HEK293 (cell line): ENCODE measurements around the gene ZNF358.

ENCODE experiments used
- CTCF ChIA-PET: fragments of 350-600 bp; formaldehyde crosslinking; extraction: SDS; loops from one replicate; lab custom pipeline; 2021; ENCODE audit warnings: antibody characterized with exemption; lab: Yijun Ruan, JAX
- POLR2A ChIA-PET: fragments of 300-600 bp; formaldehyde crosslinking; extraction: SDS; loops from one replicate; lab custom pipeline; 2020; ENCODE audit warnings: antibody characterized with exemption, inconsistent platforms; lab: Yijun Ruan, JAX
- H3K27ac ChIP-seq: fragments of 200-500 bp; sonication (Bioruptor generic); 2 replicates; pipeline ENCODE4 v1.5.1; 2014; ENCODE audit warnings: low read depth, low read length, control low read depth, inconsistent platforms; ENCODE audit errors: extremely low read depth
- H3K36me3 ChIP-seq, 2 experiments: fragments of 200-500 bp in 1 of 2; sonication (Bioruptor generic) in 1 of 2; 1 replicate in 1 of 2; 2 replicates in 1 of 2; pipeline ENCODE4 v1.5.1; 2014 to 2017; ENCODE audit warnings: inconsistent platforms in 2 of 2, low read length in 2 of 2; ENCODE audit not compliant: control insufficient read depth in 2 of 2, insufficient read depth in 1 of 2
- H3K4me1 ChIP-seq: fragments of 200-500 bp; sonication (Bioruptor generic); 2 replicates; pipeline ENCODE4 v1.5.1; 2014; ENCODE audit warnings: mild to moderate bottlenecking, low read length, inconsistent platforms; ENCODE audit not compliant: control insufficient read depth, insufficient read depth
- H3K4me3 ChIP-seq: 2 replicates; pipeline ENCODE4 v1.5.1; 2011; ENCODE audit warnings: low read depth, mild to moderate bottlenecking, control low read depth, low read length, moderate library complexity
- H3K9me3 ChIP-seq: fragments of 200-500 bp; sonication (Bioruptor generic); 2 replicates; pipeline ENCODE4 v1.5.1; 2014; ENCODE audit warnings: low read depth, low read length, inconsistent platforms; ENCODE audit not compliant: control insufficient read depth, insufficient read depth
- BCL11A ChIP-seq: fragments of 450-650 bp; formaldehyde crosslinking; IDR thresholded peaks from 2 replicates; pipeline ENCODE4 v1.5.1; 2016; ENCODE audit warnings: low read depth, missing biosample characterization, missing genetic modification characterization
- BCL11B ChIP-seq: fragments of 450-650 bp; formaldehyde crosslinking; IDR thresholded peaks from 2 replicates; pipeline ENCODE4 v1.5.1; 2016; ENCODE audit warnings: low read depth, missing biosample characterization, missing genetic modification characterization
- KLF10 ChIP-seq: fragments of 450-650 bp; IDR thresholded peaks from 2 replicates; pipeline ENCODE4 v1.5.1; 2018; ENCODE audit warnings: missing biosample characterization, mild to moderate bottlenecking, missing genetic modification characterization
- KLF16 ChIP-seq: fragments of 450-650 bp; formaldehyde crosslinking; IDR thresholded peaks from 2 replicates; pipeline ENCODE4 v1.5.1; 2017; ENCODE audit warnings: missing biosample characterization, missing genetic modification characterization
- ZNF146 ChIP-seq: fragments of 450-650 bp; formaldehyde crosslinking; IDR thresholded peaks from 2 replicates; pipeline ENCODE4 v1.5.1; 2016; ENCODE audit warnings: missing biosample characterization, missing genetic modification characterization
- ZNF157 ChIP-seq: fragments of 450-650 bp; formaldehyde crosslinking; IDR thresholded peaks from 2 replicates; pipeline ENCODE4 v1.5.1; 2016; ENCODE audit warnings: missing biosample characterization, missing genetic modification characterization
- ZNF248 ChIP-seq: fragments of 450-650 bp; formaldehyde crosslinking; IDR thresholded peaks from 2 replicates; pipeline ENCODE4 v1.5.1; 2017; ENCODE audit warnings: missing biosample characterization, missing genetic modification characterization
- ZNF311 ChIP-seq: fragments of 450-650 bp; formaldehyde crosslinking; IDR thresholded peaks from 2 replicates; pipeline ENCODE4 v1.5.1; 2017; ENCODE audit warnings: missing biosample characterization, missing genetic modification characterization, borderline replicate concordance
- ZNF324 ChIP-seq: fragments of 450-650 bp; formaldehyde crosslinking; IDR thresholded peaks from 2 replicates; pipeline ENCODE4 v1.5.1; 2016; ENCODE audit warnings: missing biosample characterization, missing genetic modification characterization
- ZNF335 ChIP-seq: fragments of 450-650 bp; formaldehyde crosslinking; conservative IDR thresholded peaks from 2 replicates; pipeline ENCODE4 v1.5.1; 2016; ENCODE audit warnings: missing biosample characterization, missing genetic modification characterization
- ZNF354C ChIP-seq: fragments of 450-650 bp; formaldehyde crosslinking; IDR thresholded peaks from 2 replicates; pipeline ENCODE4 v1.5.1; 2016; ENCODE audit warnings: missing biosample characterization, missing genetic modification characterization, low read depth, borderline replicate concordance
- ZNF394 ChIP-seq: fragments of 450-650 bp; formaldehyde crosslinking; IDR thresholded peaks from 2 replicates; pipeline ENCODE4 v1.5.1; 2016; ENCODE audit warnings: missing biosample characterization, missing genetic modification characterization, mild to moderate bottlenecking, moderate library complexity, borderline replicate concordance
- ZNF404 ChIP-seq: fragments of 450-650 bp; formaldehyde crosslinking; IDR thresholded peaks from 2 replicates; pipeline ENCODE4 v1.5.1; 2017; ENCODE audit warnings: missing biosample characterization, missing genetic modification characterization
- ZNF654 ChIP-seq: fragments of 450-650 bp; formaldehyde crosslinking; IDR thresholded peaks from 2 replicates; pipeline ENCODE4 v1.5.1; 2016; ENCODE audit warnings: low read depth, missing biosample characterization, missing genetic modification characterization
- ZNF792 ChIP-seq: fragments of 450-650 bp; formaldehyde crosslinking; IDR thresholded peaks from 2 replicates; pipeline ENCODE4 v1.5.1; 2016; ENCODE audit warnings: missing biosample characterization, missing genetic modification characterization
- TF ChIP-seq, protein P1 (sequence below): fragments of 450-650 bp; formaldehyde crosslinking; IDR thresholded peaks from 2 replicates; pipeline ENCODE4 v1.5.1; 2016; ENCODE audit warnings: missing biosample characterization, missing genetic modification characterization
- TF ChIP-seq, protein P2 (sequence below): fragments of 450-650 bp; IDR thresholded peaks from 2 replicates; pipeline ENCODE4 v1.5.1; 2018; ENCODE audit warnings: missing biosample characterization, mild to moderate bottlenecking, missing genetic modification characterization
- TF ChIP-seq, protein P3 (sequence below): fragments of 450-650 bp; formaldehyde crosslinking; IDR thresholded peaks from 2 replicates; pipeline ENCODE4 v1.5.1; 2016; ENCODE audit warnings: missing biosample characterization, missing genetic modification characterization
- TF ChIP-seq, protein P4 (sequence below): fragments of 450-650 bp; formaldehyde crosslinking; IDR thresholded peaks from 2 replicates; pipeline ENCODE4 v1.5.1; 2017; ENCODE audit warnings: missing biosample characterization, missing genetic modification characterization
- TF ChIP-seq, protein P5 (sequence below): fragments of 450-650 bp; formaldehyde crosslinking; IDR thresholded peaks from 2 replicates; pipeline ENCODE4 v1.5.1; 2017; ENCODE audit warnings: missing biosample characterization, missing genetic modification characterization

Gene ZNF358

DNA sequence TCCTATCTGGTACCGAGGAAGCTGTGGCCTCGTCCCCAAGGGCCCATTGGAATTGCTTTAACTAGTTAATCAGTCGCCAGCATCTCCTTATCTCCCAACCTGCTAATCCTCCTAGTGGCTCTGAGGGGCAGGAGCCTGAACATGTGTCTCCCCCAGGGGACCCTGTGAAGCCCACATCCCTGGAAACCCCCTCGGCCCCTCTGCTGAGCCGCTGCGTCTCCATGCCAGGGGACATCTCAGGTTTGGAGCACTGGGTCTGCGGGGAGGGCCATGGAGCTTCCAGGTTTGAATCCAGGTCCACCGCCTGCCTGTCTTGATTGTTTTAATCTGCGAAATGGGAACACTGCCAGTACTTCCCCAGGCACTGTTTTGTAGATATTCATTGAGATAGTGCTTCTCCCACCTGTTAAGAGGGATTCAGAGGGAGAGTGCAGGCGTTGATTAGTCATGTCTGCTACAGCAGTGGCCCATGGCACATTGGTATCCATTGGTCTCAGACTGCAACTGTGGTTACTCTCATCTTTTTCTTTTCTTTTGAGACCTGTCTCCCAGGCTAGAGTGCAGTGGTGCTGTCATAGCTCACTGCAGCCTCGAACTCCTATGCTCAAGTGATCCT lies 26.0 kb downstream of the ZNF358 start (continued):
- TF ChIP-seq, protein P1, sequence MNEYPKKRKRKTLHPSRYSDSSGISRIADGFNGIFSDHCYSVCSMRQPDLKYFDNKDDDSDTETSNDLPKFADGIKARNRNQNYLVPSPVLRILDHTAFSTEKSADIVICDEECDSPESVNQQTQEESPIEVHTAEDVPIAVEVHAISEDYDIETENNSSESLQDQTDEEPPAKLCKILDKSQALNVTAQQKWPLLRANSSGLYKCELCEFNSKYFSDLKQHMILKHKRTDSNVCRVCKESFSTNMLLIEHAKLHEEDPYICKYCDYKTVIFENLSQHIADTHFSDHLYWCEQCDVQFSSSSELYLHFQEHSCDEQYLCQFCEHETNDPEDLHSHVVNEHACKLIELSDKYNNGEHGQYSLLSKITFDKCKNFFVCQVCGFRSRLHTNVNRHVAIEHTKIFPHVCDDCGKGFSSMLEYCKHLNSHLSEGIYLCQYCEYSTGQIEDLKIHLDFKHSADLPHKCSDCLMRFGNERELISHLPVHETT (tag by site-specific recombination): no peak
- no peak for TF ChIP-seq ZNF248 (tag by site-specific recombination)

DNA sequence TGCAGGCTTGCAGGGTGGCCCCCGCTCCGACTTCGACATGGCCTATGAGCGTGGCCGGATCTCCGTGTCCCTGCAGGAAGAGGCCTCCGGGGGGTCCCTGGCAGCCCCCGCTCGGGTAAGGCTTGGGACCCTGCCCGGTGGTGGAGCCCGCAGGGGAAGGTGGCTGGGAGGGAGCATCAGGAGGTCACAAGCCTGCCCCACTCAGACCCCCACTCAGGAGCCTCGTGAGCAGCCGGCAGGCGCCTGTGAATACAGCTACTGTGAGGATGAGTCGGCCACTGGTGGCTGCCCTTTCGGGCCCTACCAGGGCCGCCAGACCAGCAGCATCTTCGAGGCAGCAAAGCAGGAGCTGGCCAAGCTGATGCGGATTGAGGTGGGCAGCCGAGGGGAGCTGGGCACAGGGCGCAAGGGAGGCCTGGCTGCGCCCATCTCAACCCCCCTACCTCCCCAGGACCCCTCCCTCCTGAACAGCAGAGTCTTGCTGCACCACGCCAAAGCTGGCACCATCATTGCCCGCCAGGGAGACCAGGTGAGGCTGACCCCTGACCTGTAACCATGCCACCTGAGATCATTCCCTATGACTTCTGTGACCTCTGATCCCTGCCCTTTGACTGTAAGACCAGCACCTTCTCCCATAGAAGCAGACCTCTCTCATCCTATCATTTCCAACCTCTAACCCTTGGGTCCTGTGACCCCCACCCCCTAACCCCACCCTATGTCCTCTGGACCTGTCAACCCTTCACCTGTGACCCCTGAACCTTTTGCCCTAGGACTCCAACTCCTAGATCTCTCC lies 26.8 kb downstream of the ZNF358 start:
- TF ChIP-seq BCL11B (tag by site-specific recombination): peak; percentile 79; the same call in 1 of the 2 replicates
- TF ChIP-seq KLF16 (tag by site-specific recombination): no peak
- 0 out of 2 replicates have a peak, but pooled peaks have one; percentile 76 for TF ChIP-seq BCL11A (tag by site-specific recombination)
- no peaks in the 10 kb centered on the region for H3K4me1 ChIP-seq
- no peak overlapping the region for H3K27ac ChIP-seq
- no peak overlapping the region for H3K4me3 ChIP-seq
- POLR2A ChIA-PET: no interaction called here
- no peaks in the 10 kb centered on the region for H3K9me3 ChIP-seq
- CTCF ChIA-PET: interaction anchor here (0.5 to 0.7 kb wide), 2 partner anchors 27 to 161 kb away, joined by 3 to 6 read pairs; no protein-coding TSS in a partner anchor
- peaks cover 0 to 32% of the 10 kb centered on the region in 2 experiments; a peak in 1 of 3 replicates for H3K36me3 ChIP-seq

DNA sequence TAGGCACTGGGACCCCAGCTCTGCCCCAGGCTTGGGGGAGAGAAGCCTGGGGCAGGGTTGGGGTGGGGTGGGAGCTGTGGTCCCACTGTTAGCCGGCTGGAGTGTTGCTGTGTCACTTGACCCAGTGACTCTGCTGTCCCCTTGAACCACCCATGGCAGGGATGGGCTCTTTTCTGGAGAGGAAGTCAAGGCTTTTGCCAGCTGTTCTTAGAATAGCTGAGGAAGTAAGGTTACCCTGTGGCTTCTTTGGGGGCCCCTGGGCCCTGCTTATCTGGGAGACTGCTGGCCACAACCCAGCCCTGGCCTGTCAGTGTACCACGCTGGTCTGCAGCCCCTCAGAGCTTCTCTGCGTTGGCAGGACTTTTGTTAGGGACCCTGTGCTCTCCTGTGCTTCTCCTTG lies 28.7 kb downstream of the ZNF358 start:
- TF ChIP-seq, protein P2, sequence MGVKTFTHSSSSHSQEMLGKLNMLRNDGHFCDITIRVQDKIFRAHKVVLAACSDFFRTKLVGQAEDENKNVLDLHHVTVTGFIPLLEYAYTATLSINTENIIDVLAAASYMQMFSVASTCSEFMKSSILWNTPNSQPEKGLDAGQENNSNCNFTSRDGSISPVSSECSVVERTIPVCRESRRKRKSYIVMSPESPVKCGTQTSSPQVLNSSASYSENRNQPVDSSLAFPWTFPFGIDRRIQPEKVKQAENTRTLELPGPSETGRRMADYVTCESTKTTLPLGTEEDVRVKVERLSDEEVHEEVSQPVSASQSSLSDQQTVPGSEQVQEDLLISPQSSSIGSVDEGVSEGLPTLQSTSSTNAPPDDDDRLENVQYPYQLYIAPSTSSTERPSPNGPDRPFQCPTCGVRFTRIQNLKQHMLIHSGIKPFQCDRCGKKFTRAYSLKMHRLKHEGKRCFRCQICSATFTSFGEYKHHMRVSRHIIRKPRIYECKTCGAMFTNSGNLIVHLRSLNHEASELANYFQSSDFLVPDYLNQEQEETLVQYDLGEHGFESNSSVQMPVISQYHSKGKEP (tag by site-specific recombination): no peak
- TF ChIP-seq ZNF792 (tag by site-specific recombination) (no peak), ZNF146 (tag by site-specific recombination) (no peak), ZNF354C (tag by site-specific recombination) (no peak), ZNF311 (tag by site-specific recombination) (no peak), ZNF157 (no peak), ZNF404 (no peak)
- TF ChIP-seq, protein P3, sequence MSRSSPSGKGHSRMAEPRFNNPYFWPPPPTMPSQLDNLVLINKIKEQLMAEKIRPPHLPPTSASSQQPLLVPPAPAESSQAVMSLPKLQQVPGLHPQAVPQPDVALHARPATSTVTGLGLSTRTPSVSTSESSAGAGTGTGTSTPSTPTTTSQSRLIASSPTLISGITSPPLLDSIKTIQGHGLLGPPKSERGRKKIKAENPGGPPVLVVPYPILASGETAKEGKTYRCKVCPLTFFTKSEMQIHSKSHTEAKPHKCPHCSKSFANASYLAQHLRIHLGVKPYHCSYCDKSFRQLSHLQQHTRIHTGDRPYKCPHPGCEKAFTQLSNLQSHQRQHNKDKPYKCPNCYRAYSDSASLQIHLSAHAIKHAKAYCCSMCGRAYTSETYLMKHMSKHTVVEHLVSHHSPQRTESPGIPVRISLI (tag by site-specific recombination): no peak
- Histone ChIP-seq H3K4me3 (no peak overlapping the region), H3K36me3 (peaks cover 0 to 28% of the 10 kb centered on the region in 2 experiments; a peak in 1 of 3 replicates), H3K27ac (no peak overlapping the region), H3K9me3 (no peaks in the 10 kb centered on the region), H3K4me1 (no peaks in the 10 kb centered on the region)
- ChIA-PET POLR2A (interaction anchor here (0.7 to 1.0 kb wide), 2 partner anchors 9 to 144 kb away, joined by 3 to 4 read pairs; partner anchors contain the start of gene PNPLA6), CTCF (interaction anchor here (0.6 to 1.6 kb wide), 4 partner anchors 24 to 446 kb away, joined by 3 to 7 read pairs (median 4); partner anchors contain the start of genes PET100 and XAB2)

DNA sequence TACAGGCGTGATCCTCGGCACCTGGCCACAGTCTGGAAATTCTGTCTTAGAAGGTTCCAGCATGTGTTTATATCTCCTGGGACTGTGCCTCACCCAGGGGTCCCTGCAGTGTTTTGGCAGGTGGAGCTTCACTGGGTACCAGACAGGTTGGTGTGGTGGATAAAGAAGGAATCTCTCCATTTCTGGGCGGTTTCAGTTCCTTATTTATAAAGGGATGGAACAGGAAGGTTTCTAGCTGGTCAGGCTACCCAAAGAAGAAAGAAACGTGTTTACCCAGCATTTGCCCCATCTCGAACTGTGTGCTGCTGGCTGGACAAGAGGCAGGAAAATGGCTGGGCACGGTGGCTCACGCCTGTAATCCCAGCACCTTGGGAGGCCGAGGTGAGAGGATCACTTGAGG lies 29.4 kb downstream of the ZNF358 start:
- ChIA-PET POLR2A (interaction anchor here (0.6 to 1.0 kb wide), 2 partner anchors 10 to 84 kb away, joined by 3 to 4 read pairs; partner anchors contain the start of genes PET100, PNPLA6 and XAB2), CTCF (interaction anchor here (0.6 to 1.6 kb wide), 3 partner anchors 9 to 446 kb away, joined by 3 to 7 read pairs (median 3); no protein-coding TSS in a partner anchor)
- H3K27ac ChIP-seq: no peak overlapping the region
- H3K4me1 ChIP-seq: no peaks in the 10 kb centered on the region
- no peaks in the 10 kb centered on the region for H3K9me3 ChIP-seq
- TF ChIP-seq, protein P4, sequence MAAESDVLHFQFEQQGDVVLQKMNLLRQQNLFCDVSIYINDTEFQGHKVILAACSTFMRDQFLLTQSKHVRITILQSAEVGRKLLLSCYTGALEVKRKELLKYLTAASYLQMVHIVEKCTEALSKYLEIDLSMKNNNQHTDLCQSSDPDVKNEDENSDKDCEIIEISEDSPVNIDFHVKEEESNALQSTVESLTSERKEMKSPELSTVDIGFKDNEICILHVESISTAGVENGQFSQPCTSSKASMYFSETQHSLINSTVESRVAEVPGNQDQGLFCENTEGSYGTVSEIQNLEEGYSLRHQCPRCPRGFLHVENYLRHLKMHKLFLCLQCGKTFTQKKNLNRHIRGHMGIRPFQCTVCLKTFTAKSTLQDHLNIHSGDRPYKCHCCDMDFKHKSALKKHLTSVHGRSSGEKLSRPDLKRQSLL: no peak
- TF ChIP-seq ZNF654 (tag by site-specific recombination) (no peak), ZNF324 (no peak), ZNF394 (tag by site-specific recombination) (no peak), ZNF335 (tag by site-specific recombination) (no peak), KLF10 (tag by site-specific recombination) (no peak)
- TF ChIP-seq, protein P5, sequence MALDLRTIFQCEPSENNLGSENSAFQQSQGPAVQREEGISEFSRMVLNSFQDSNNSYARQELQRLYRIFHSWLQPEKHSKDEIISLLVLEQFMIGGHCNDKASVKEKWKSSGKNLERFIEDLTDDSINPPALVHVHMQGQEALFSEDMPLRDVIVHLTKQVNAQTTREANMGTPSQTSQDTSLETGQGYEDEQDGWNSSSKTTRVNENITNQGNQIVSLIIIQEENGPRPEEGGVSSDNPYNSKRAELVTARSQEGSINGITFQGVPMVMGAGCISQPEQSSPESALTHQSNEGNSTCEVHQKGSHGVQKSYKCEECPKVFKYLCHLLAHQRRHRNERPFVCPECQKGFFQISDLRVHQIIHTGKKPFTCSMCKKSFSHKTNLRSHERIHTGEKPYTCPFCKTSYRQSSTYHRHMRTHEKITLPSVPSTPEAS (tag by site-specific recombination): no peak
- TF ChIP-seq, all 188 proteins: peak for 0
- Histone ChIP-seq H3K36me3 (peaks cover 0 to 29% of the 10 kb centered on the region in 2 experiments; a peak in 1 of 3 replicates), H3K4me3 (no peak overlapping the region)
